OCI-LY7 (cell line): ENCODE results near the gene IL1RAPL1.
A peak's percentile ranks its signal among the peaks of the same experiment; 100 is the strongest.

Source experiments
- EZH2phosphoT487 ChIP-seq: fragments of 200-600 bp; sonication (generic); IDR thresholded peaks from 2 replicates; pipeline ENCODE4 v1.6.1; 2018; ENCODE audit warnings: low read depth, borderline replicate concordance, mild to moderate bottlenecking, mixed run types, antibody characterized with exemption, low read length, moderate library complexity, mixed read lengths
- TF ChIP-seq, protein P1 (sequence below): fragments of 200-600 bp; sonication (generic); conservative IDR thresholded peaks from 2 replicates; pipeline ENCODE4 v1.5.1; 2014; ENCODE audit warnings: mild to moderate bottlenecking, antibody characterized with exemption, low read length, moderate library complexity, mixed read lengths

DNA sequence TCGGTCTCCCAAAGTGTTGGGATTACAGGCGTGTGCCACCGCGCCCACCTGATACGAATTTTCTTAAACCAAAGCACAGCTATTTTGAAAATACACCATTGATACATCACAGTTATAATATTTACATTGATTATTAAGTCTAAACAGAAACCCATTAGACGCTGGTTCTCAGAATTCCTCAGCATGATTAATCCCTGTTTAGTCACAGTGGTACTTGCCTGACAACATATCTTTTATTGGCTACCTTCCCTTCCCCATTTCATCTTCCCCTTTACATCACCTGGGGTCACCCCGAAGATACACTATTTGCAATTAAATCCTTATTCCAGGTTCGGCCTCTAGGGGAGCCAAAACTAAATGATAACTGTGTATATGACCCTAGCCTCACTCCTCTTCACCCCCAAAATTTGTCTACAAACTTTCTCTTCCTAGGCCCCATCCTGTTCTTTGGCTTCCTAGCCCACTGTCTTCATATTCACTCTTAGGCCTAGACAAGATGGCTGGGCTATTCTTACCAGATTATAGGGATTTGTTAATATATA lies 36.8 kb upstream of the IL1RAPL1 start:
- TF ChIP-seq, protein P1, sequence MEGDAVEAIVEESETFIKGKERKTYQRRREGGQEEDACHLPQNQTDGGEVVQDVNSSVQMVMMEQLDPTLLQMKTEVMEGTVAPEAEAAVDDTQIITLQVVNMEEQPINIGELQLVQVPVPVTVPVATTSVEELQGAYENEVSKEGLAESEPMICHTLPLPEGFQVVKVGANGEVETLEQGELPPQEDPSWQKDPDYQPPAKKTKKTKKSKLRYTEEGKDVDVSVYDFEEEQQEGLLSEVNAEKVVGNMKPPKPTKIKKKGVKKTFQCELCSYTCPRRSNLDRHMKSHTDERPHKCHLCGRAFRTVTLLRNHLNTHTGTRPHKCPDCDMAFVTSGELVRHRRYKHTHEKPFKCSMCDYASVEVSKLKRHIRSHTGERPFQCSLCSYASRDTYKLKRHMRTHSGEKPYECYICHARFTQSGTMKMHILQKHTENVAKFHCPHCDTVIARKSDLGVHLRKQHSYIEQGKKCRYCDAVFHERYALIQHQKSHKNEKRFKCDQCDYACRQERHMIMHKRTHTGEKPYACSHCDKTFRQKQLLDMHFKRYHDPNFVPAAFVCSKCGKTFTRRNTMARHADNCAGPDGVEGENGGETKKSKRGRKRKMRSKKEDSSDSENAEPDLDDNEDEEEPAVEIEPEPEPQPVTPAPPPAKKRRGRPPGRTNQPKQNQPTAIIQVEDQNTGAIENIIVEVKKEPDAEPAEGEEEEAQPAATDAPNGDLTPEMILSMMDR: 0 out of 2 replicates have a peak, but pooled peaks have one; percentile 33
- no peak for TF ChIP-seq EZH2phosphoT487
